ENCODE measurements around the gene AAMDC.

The AAMDC gene

GRCh38 chr11:77820565-77821348 is at the start of gene AAMDC, which contains the start of gene RSF1:
TSS of gene AAMDC (plus strand) at chr11:77821144. CDS start at chr11:77842497, 21,353 bp downstream.
TSS of gene RSF1 (minus strand) at chr11:77820722. CDS start at chr11:77820714, 8 bp downstream.
- peak within 1 kb of the TSS; percentile 77 for H3K4me3 ChIP-seq (ENCODE audit: low read length)
- no peak for TF ChIP-seq ZNF274 (IDR thresholded peaks at IDR 0.05; ENCODE audit: low read depth, low read length)

DNA sequence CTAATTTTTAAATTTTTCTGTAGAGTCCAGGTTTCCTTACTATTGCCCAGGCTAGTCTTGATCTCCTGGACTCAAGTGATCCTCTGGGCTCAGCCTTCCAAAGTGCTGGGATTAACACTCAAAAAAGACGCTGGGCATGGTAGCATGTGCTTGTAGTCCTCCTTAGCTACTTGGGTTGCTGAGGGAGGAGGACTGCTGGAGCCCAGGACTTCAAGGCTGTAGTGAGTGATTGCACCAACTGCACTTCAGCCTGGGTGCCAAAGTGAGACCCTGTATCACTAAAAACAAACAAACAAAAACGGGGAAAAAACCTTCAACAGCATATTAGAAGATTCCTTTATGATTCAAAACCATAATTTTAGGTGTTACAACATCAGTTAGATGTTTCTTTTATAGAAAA is 45.0 kb upstream of the AAMDC start:
- H3K4me3 ChIP-seq (ENCODE audit: low read length): no peak overlapping the region
- no peak for TF ChIP-seq ZNF274 (IDR thresholded peaks at IDR 0.05; ENCODE audit: low read depth, low read length)

DNA sequence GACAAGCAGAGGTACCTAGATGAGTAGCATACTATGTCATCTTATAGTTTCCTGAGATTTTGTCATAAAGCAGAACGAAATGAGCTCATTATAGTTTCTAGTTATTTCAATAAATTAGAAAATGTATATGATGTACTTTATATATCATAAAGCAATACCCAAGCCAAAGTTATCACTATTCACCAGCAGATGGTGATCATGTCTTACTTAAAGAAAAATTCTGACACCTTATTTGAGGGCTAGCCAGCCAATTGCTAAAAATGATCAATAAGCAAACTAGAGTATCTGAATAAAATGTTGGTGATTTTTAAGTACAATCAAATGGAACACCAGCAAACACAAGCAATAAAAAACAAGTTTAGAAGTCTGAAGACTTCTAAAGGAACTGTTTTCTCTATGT is 44.5 kb upstream of the AAMDC start:
- no peak overlapping the region for H3K4me3 ChIP-seq (ENCODE audit: low read length)
- TF ChIP-seq ZNF274 (IDR thresholded peaks at IDR 0.05; ENCODE audit: low read depth, low read length): no peak

- no peak for TF ChIP-seq ZNF274 (IDR thresholded peaks at IDR 0.05; ENCODE audit: low read depth, low read length)
- no peak overlapping the region for H3K4me3 ChIP-seq (ENCODE audit: low read length)
Measured at GRCh38 chr11:77778118-77778517, 42.8 kb upstream of the AAMDC start.

DNA sequence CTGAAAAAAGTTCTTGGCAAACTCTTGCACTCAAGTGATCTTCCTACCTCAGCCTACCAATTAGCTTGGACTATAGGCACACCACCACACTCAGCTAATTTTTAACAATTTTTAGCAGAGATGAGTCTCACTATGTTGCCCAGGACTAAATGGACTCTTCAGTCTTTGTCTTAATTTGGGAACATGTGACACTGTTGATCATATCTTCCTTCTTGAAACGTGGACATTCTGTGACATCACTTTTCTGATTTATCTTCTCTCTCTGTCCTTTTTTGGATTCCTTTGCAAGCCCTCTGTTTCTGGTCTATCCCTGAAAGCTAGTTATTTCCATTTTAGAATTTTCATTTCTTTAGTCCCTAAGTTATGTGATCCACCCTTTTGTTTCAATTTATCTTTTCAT is 42.4 kb upstream of the AAMDC start:
- no peak overlapping the region for H3K4me3 ChIP-seq (ENCODE audit: low read length)
- TF ChIP-seq ZNF274 (IDR thresholded peaks at IDR 0.05; ENCODE audit: low read depth, low read length): no peak

DNA sequence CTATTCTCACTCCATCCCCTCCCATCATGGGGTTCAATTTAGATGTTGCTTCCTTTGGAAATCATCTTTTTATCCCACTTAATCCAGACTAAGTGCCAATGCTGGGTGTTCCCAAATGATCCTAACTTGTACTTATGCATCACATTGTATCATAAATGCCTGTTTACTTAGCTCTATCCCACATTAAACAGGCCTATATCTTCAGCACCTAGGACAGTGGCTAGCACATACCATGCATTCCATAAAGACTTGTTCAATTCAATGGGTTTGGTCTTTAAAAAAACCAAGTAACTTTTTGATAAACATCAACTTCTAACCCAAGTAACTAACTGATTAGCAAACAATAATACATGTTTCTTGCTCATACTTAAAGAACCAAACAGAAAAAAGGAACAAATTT is 41.0 kb upstream of the AAMDC start:
- H3K4me3 ChIP-seq (ENCODE audit: low read length): no peak overlapping the region
- TF ChIP-seq ZNF274 (IDR thresholded peaks at IDR 0.05; ENCODE audit: low read depth, low read length): no peak

- TF ChIP-seq ZNF274 (IDR thresholded peaks at IDR 0.05; ENCODE audit: low read depth, low read length): no peak
- no peak overlapping the region for H3K4me3 ChIP-seq (ENCODE audit: low read length)
Measured at GRCh38 chr11:77783025-77783424, 37.9 kb upstream of the AAMDC start.

DNA sequence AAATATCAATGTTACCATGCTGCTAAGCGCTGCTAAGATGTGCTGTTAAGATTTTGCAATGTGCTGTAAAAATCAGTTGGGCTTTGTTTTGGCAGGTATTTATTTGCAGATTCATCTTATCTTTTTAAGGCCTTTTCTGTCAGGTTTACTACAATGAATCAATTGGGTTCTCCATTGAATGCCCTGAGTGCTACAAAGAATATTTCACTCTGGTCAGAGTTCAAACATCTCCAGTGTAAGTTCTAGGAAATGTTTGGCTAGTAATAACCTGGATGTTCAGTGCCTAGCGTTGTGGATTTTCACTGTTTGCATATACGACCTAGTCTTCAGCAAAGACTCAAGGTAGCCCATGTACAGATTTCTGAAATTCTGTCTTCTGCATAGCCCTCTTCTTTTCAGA is 36.4 kb upstream of the AAMDC start:
- TF ChIP-seq ZNF274 (IDR thresholded peaks at IDR 0.05; ENCODE audit: low read depth, low read length): no peak

GRCh38 chr11:77789061-77789730 is 31.7 kb upstream of the AAMDC start:
- no peak overlapping the region for H3K4me3 ChIP-seq (ENCODE audit: low read length)
- no peak for TF ChIP-seq ZNF274 (IDR thresholded peaks at IDR 0.05; ENCODE audit: low read depth, low read length)

More for the DNA sequence above, 36.4 kb upstream of the AAMDC start:
- no peak overlapping the region for H3K4me3 ChIP-seq (ENCODE audit: low read length)

DNA sequence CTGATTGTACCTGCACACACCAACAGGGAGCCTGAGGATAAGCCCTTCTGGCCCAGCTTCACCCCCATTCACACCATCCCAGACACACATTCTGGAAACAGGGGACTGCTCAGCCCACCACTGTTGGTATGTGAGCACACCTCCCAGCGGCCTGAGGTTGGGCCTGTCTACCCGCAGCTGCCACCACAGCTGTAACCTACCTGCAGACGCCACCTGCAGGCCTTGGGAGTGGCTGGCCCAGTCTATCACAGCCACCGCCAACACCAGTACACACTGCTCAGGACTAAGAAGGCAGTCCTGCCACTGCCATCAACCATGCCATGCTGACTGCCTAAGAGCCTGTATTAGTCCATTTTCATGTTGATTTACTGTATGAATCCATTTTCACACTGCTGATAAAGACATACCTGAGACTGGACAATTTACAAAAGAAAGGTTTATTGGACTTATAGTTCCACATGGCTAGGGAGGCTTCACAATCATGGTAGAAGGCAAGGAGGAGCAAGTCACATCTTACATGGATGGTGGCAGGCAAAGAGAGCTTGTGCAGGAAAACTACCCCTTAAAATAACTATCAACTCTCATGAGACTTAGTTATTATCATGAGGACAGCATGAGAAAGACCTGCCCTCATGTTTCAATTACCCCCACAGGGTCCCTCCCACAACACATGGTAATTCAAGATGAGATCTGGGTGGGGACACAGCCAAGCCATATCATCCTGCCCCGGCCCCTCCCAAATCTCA is 31.0 kb upstream of the AAMDC start:
- TF ChIP-seq ZNF274 (IDR thresholded peaks at IDR 0.05; ENCODE audit: low read depth, low read length): no peak
- no peak overlapping the region for H3K4me3 ChIP-seq (ENCODE audit: low read length)

- H3K4me3 ChIP-seq (ENCODE audit: low read length): no peak overlapping the region
Measured at GRCh38 chr11:77791301-77791700, 29.6 kb upstream of the AAMDC start.

GRCh38 chr11:77793972-77794371 is 27.0 kb upstream of the AAMDC start:
- no peak overlapping the region for H3K4me3 ChIP-seq (ENCODE audit: low read length)
- TF ChIP-seq ZNF274 (IDR thresholded peaks at IDR 0.05; ENCODE audit: low read depth, low read length): no peak

More at GRCh38 chr11:77791301-77791700, 29.6 kb upstream of the AAMDC start:
- no peak for TF ChIP-seq ZNF274 (IDR thresholded peaks at IDR 0.05; ENCODE audit: low read depth, low read length)

DNA sequence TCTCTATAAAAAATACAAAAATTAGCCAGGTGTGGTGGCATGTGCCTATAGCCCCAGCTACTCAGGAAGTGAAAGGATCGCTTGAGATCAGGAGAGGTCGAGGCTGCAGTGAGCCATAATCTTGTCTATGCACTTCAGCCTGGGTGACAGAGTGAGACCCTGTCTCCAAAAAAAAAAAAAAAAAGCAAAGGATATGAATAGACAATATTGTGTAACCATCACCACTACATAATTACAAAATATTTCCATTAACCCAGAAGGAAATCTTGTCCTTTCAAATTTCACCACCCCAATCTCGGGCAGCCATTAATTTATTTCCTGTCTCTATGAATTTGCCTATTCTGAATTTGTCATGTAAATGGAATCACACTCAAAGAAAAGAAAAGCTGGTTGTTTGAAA is 21.6 kb upstream of the AAMDC start:
- TF ChIP-seq ZNF274 (IDR thresholded peaks at IDR 0.05; ENCODE audit: low read depth, low read length): no peak
- H3K4me3 ChIP-seq (ENCODE audit: low read length): no peak overlapping the region

DNA sequence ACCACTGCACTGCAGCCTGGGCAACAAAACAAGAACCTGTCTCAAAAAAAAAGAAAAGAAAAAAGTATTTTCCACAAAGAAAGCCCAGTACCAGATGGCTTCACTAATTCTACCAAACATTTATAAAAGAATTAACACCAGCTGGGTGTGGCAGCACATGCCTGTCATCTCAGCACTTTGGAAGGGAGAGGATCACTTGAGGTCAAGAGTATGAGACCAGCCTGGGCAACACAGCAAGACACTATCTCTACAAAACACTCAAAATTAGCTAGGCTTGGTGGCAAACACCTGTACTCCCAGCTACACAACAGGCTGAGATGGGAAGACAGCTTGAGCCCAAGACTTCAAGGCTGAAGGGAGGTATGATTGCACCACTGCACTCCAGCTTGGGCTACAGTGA is 20.5 kb upstream of the AAMDC start:
- no peak for TF ChIP-seq ZNF274 (IDR thresholded peaks at IDR 0.05; ENCODE audit: low read depth, low read length)
- no peak overlapping the region for H3K4me3 ChIP-seq (ENCODE audit: low read length)

All from GM08714 (cell line).